Hematopoietic multipotent progenitor cell treated with erythropoietin and hydrocortisone succinate and interleukin-3 and kit ligand, for 6 days (in vitro differentiated cells): ENCODE measurements around the gene NDC1.

Experiments
- DNase-seq: peaks from one replicate; pipeline ENCODE4 v3.0.0-alpha.2; 2015

Gene NDC1

GRCh38 chr1:53729456-53730223 is 108.5 kb downstream of the NDC1 start:
- DNase-seq, result no peak

- DNase-seq, result no peak
Observed at GRCh38 chr1:53728702-53729455, 109.2 kb downstream of the NDC1 start.

GRCh38 chr1:53728196-53728595 is 109.9 kb downstream of the NDC1 start:
- no peak for DNase-seq

- DNase-seq, result no peak
Observed at GRCh38 chr1:53727461-53728092, 110.5 kb downstream of the NDC1 start.

GRCh38 chr1:53726009-53726600 is 112.0 kb downstream of the NDC1 start:
- no peak for DNase-seq

- DNase-seq, result no peak
Observed at GRCh38 chr1:53725238-53725689, 112.8 kb downstream of the NDC1 start.

GRCh38 chr1:53722025-53722424 is 116.1 kb downstream of the NDC1 start:
- no peak for DNase-seq

GRCh38 chr1:53721088-53721487 is 117.0 kb downstream of the NDC1 start:
- DNase-seq, result no peak

GRCh38 chr1:53719469-53719868 is 118.6 kb downstream of the NDC1 start:
- no peak for DNase-seq

- no peak for DNase-seq
Observed at GRCh38 chr1:53718443-53718842, 119.7 kb downstream of the NDC1 start.

- DNase-seq, result no peak
Observed at GRCh38 chr1:53717025-53717804, 120.9 kb downstream of the NDC1 start.

- DNase-seq, result no peak
Observed at GRCh38 chr1:53716150-53716549, 121.9 kb downstream of the NDC1 start.

- peak; percentile 58 for DNase-seq
Observed at GRCh38 chr1:53715478-53715877, 122.6 kb downstream of the NDC1 start.
